ENCODE results near the gene KCNMA1.

GRCh38 chr10:77648472-77648871 lies 10.9 kb upstream of the KCNMA1 start:
- TF ChIP-seq CTCF (IDR thresholded peaks at IDR 0.05) = no peak
- TF ChIP-seq EP300 (IDR thresholded peaks at IDR 0.05) = no peak
- TF ChIP-seq POLR2AphosphoS5 (IDR thresholded peaks at IDR 0.05) = no peak
